Panc1 (cell line): ENCODE measurements around the gene BTBD2. TPM values are rescaled to one million over a fixed set of nuclear protein-coding genes. Genes with fewer than 3 reads are reported as not detected.

Source experiments
- ATAC-seq: fragments of 200-7000 bp; cut with Tn5 transposase; 2 replicates; pipeline ENCODE4 v1.9.1; 2020; ENCODE audit warnings: mild to moderate bottlenecking, moderate library complexity
- BruUV-seq: library from RNA; stranded (reverse); fragments of 400-500 nt; replicated peaks from 2 replicates; lab custom pipeline; 2021; lab: Mats Ljungman, UMichigan
- CTCF ChIA-PET: fragments of 300-600 bp; sonication (Branson Sonifier 250); formaldehyde crosslinking; loops from one replicate; lab custom pipeline; 2022; ENCODE audit warnings: antibody characterized with exemption; lab: Charles Lee
- POLR2A ChIA-PET: fragments of 300-600 bp; sonication (Branson Sonifier 250); formaldehyde crosslinking; loops from one replicate; lab custom pipeline; 2022; ENCODE audit warnings: antibody characterized with exemption; lab: Charles Lee
- DNase-seq: peaks from one replicate; pipeline ENCODE4 v3.0.0-alpha.2; 2010; ENCODE audit warnings: low read depth, low spot score
- H3K27ac ChIP-seq: 2 replicates; pipeline ENCODE4 v1.5.1; 2011; ENCODE audit warnings: mild to moderate bottlenecking, low read length, inconsistent platforms
- H3K27me3 ChIP-seq: fragments of 200-500 bp; sonication (Bioruptor generic); 2 replicates; pipeline ENCODE4 v1.6.0; 2014; ENCODE audit warnings: low read length, inconsistent platforms; ENCODE audit not compliant: control insufficient read depth, insufficient read depth
- H3K36me3 ChIP-seq: fragments of 200-500 bp; sonication (Bioruptor generic); 2 replicates; pipeline ENCODE4 v1.5.1; 2014; ENCODE audit warnings: inconsistent platforms, mild to moderate bottlenecking, low read length, moderate library complexity; ENCODE audit not compliant: control insufficient read depth, insufficient read depth
- H3K4me1 ChIP-seq: 2 replicates; pipeline ENCODE4 v1.5.1; 2011; ENCODE audit warnings: inconsistent platforms, mild to moderate bottlenecking, low read length, moderate library complexity; ENCODE audit not compliant: control insufficient read depth, insufficient read depth
- H3K4me3 ChIP-seq, 2 experiments: 2 replicates each; pipeline ENCODE4 v1.5.1; 2011 to 2012; ENCODE audit warnings: low read depth in 2 of 2, low read length in 2 of 2, mild to moderate bottlenecking in 2 of 2, inconsistent platforms in 1 of 2, moderate library complexity in 1 of 2
- H3K9me3 ChIP-seq: fragments of 200-500 bp; sonication (Bioruptor generic); 2 replicates; pipeline ENCODE4 v1.5.1; 2014; ENCODE audit warnings: low read depth, mild to moderate bottlenecking, inconsistent platforms, low read length, moderate library complexity; ENCODE audit not compliant: control insufficient read depth, insufficient read depth
- CTCF ChIP-seq: fragments of 450-650 bp; IDR thresholded peaks from 2 replicates; pipeline ENCODE4 v1.5.1; 2017; ENCODE audit warnings: mild to moderate bottlenecking
- POLR2AphosphoS5 ChIP-seq: IDR thresholded peaks from 2 replicates; pipeline ENCODE4 v1.6.1; 2012; ENCODE audit warnings: mild to moderate bottlenecking, low read depth, low read length, moderate library complexity
- SIN3A ChIP-seq: IDR thresholded peaks from 2 replicates; pipeline ENCODE4 v1.6.1; 2012; ENCODE audit warnings: low read depth, mild to moderate bottlenecking, low read length, moderate library complexity, borderline replicate concordance; ENCODE audit not compliant: insufficient read depth
- TCF7L2 ChIP-seq: IDR thresholded peaks from 2 replicates; pipeline ENCODE4 v1.6.1; 2011; ENCODE audit warnings: mild to moderate bottlenecking, low read depth, low read length, inconsistent platforms
- in situ Hi-C: cut with HindIII; loops from 2 replicates; pipeline ENCODE4 v1.10.0; 2016; ENCODE audit warnings: low sequenced_read_pairs, low pct_unique_long_range_greater_than_20kb
- intact Hi-C: fragments of 100-400 bp; cut with micrococcal nuclease; formaldehyde crosslinking; loops from one replicate; pipeline ENCODE4 v1.10.0; 2022; ENCODE audit not compliant: unreplicated experiment
- total RNA-seq: library from RNA; stranded (reverse); gene quantifications from one replicate; pipeline ENCODE4 v1.2.1, GENCODE V29; 2021; ENCODE audit not compliant: unreplicated experiment
- TF ChIP-seq, protein P1 (sequence below), 2 experiments: IDR thresholded peaks; 2 replicates each; pipeline ENCODE4 v1.6.1; 2011 to 2012; ENCODE audit warnings: low read depth in 2 of 2, control low read depth in 1 of 2, low read length in 1 of 2, mild to moderate bottlenecking in 1 of 2, moderate library complexity in 1 of 2; ENCODE audit not compliant: insufficient read depth in 1 of 2

BTBD2 gene
- total RNA-seq, 1 experiment from 2014 or later, result 59.6 TPM

GRCh38 chr19:2011169-2011568, 4.3 kb downstream of the BTBD2 start:
- Histone ChIP-seq H3K9me3 (no peaks in the 10 kb centered on the region), H3K4me1 (no peaks in the 10 kb centered on the region), H3K4me3 (no peak overlapping the region), H3K27me3 (no peaks in the 10 kb centered on the region), H3K27ac (no peak overlapping the region), H3K36me3 (peaks cover 3% of the 10 kb centered on the region; the same call in 1 of the 2 replicates)
- CTCF ChIA-PET, result interaction anchor here (0.8 kb wide), 1 partner anchor 82 kb away, joined by 12 read pairs; no protein-coding TSS in a partner anchor
- TF ChIP-seq CTCF, result no peak
- POLR2A ChIA-PET, result no interaction called here
- no TSS peak for BruUV-seq
- in situ Hi-C loops (no loop called here), intact Hi-C loops (no loop called here)
- no peak for ATAC-seq
- no peak for DNase-seq

GRCh38 chr19:2010135-2010668, 5.3 kb downstream of the BTBD2 start:
- no peaks in the 10 kb centered on the region for H3K9me3 ChIP-seq
- in situ Hi-C loops (no loop called here), intact Hi-C loops (no loop called here)
- H3K27me3 ChIP-seq, result no peaks in the 10 kb centered on the region
- H3K4me1 ChIP-seq, result no peaks in the 10 kb centered on the region
- no peak overlapping the region for H3K4me3 ChIP-seq
- H3K36me3 ChIP-seq, result peaks cover 3% of the 10 kb centered on the region; the same call in 1 of the 2 replicates
- no peak for DNase-seq
- ChIA-PET CTCF (interaction anchor here (0.8 kb wide), 1 partner anchor 81 kb away, joined by 12 read pairs; no protein-coding TSS in a partner anchor), POLR2A (no interaction called here)
- no peak for ATAC-seq
- no peak for TF ChIP-seq TCF7L2
- TF ChIP-seq, protein P1, sequence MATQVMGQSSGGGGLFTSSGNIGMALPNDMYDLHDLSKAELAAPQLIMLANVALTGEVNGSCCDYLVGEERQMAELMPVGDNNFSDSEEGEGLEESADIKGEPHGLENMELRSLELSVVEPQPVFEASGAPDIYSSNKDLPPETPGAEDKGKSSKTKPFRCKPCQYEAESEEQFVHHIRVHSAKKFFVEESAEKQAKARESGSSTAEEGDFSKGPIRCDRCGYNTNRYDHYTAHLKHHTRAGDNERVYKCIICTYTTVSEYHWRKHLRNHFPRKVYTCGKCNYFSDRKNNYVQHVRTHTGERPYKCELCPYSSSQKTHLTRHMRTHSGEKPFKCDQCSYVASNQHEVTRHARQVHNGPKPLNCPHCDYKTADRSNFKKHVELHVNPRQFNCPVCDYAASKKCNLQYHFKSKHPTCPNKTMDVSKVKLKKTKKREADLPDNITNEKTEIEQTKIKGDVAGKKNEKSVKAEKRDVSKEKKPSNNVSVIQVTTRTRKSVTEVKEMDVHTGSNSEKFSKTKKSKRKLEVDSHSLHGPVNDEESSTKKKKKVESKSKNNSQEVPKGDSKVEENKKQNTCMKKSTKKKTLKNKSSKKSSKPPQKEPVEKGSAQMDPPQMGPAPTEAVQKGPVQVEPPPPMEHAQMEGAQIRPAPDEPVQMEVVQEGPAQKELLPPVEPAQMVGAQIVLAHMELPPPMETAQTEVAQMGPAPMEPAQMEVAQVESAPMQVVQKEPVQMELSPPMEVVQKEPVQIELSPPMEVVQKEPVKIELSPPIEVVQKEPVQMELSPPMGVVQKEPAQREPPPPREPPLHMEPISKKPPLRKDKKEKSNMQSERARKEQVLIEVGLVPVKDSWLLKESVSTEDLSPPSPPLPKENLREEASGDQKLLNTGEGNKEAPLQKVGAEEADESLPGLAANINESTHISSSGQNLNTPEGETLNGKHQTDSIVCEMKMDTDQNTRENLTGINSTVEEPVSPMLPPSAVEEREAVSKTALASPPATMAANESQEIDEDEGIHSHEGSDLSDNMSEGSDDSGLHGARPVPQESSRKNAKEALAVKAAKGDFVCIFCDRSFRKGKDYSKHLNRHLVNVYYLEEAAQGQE (IDR thresholded peaks at IDR 0.05; ENCODE audit: insufficient read depth in 1 of 2, low read depth in 2 of 2, low read length in 1 of 2), result no peak
- TF ChIP-seq POLR2AphosphoS5, result no peak
- TF ChIP-seq CTCF, result no peak
- TF ChIP-seq SIN3A, result no peak
- no peak overlapping the region for H3K27ac ChIP-seq
- BruUV-seq, result no TSS peak
